WTC11 (cell line): Measurements from ENCODE around the gene TPX2. TPM values are rescaled to one million over a fixed set of nuclear protein-coding genes. Genes with fewer than 3 reads are reported as not detected.
A peak's percentile ranks its signal among the peaks of the same experiment; 100 is the strongest.

Source experiments
- ATAC-seq: fragments of 200-7000 bp; cut with Tn5 transposase; 2 replicates; pipeline ENCODE4 v1.10.0; 2021; ENCODE audit warnings: mild to moderate bottlenecking, moderate library complexity
- CTCF ChIA-PET: fragments of 300-600 bp; sonication (Branson Sonifier 250); formaldehyde crosslinking; loops from one replicate; lab custom pipeline; 2021; ENCODE audit warnings: antibody characterized with exemption; lab: Charles Lee
- POLR2A ChIA-PET: fragments of 350-600 bp; sonication (Branson Sonifier 250); formaldehyde crosslinking; loops from one replicate; lab custom pipeline; 2021; ENCODE audit warnings: antibody characterized with exemption; lab: Charles Lee
- DNase-seq: peaks from one replicate; pipeline ENCODE4 v3.0.0; 2021; ENCODE audit warnings: low spot score
- H3K27ac Mint-ChIP-seq: 2 replicates; pipeline ENCODE4 v1.8.0; 2021; ENCODE audit warnings: mixed read lengths
- H3K27me3 Mint-ChIP-seq: 2 replicates; pipeline ENCODE4 v1.8.0; 2021; ENCODE audit warnings: low read depth, mild to moderate bottlenecking, moderate library complexity, mixed read lengths
- H3K36me3 Mint-ChIP-seq: 2 replicates; pipeline ENCODE4 v1.8.0; 2021; ENCODE audit warnings: mixed read lengths
- H3K4me1 Mint-ChIP-seq: 2 replicates; pipeline ENCODE4 v1.8.0; 2022; ENCODE audit warnings: mixed read lengths
- H3K4me3 Mint-ChIP-seq: 2 replicates; pipeline ENCODE4 v1.8.0; 2021; ENCODE audit warnings: mild to moderate bottlenecking, moderate library complexity, mixed read lengths
- H3K9me3 Mint-ChIP-seq: 2 replicates; pipeline ENCODE4 v1.8.0; 2021; ENCODE audit warnings: mixed read lengths
- ATF2 ChIP-seq: sonication (generic); formaldehyde crosslinking; IDR thresholded peaks from 2 replicates; pipeline ENCODE4 v1.8.1; 2022; ENCODE audit warnings: low read depth, missing genetic modification reagents, borderline replicate concordance
- ESRRA ChIP-seq: sonication (generic); formaldehyde crosslinking; IDR thresholded peaks from 2 replicates; pipeline ENCODE4 v1.8.1; 2022; ENCODE audit warnings: mild to moderate bottlenecking, missing genetic modification reagents, borderline replicate concordance
- ETV6 ChIP-seq: sonication (generic); formaldehyde crosslinking; IDR thresholded peaks from 2 replicates; pipeline ENCODE4 v1.8.1; 2022; ENCODE audit warnings: mild to moderate bottlenecking, missing genetic modification reagents
- FOXJ3 ChIP-seq: sonication (generic); formaldehyde crosslinking; IDR thresholded peaks from 2 replicates; pipeline ENCODE4 v1.9.0; 2021; ENCODE audit warnings: missing genetic modification reagents, mild to moderate bottlenecking, borderline replicate concordance
- GABPB1 ChIP-seq: sonication (generic); formaldehyde crosslinking; IDR thresholded peaks from 2 replicates; pipeline ENCODE4 v1.8.1; 2023; ENCODE audit warnings: mild to moderate bottlenecking, missing genetic modification reagents
- MAX ChIP-seq: sonication (generic); formaldehyde crosslinking; IDR thresholded peaks from 2 replicates; pipeline ENCODE4 v1.8.0; 2022; ENCODE audit warnings: mild to moderate bottlenecking, missing genetic modification reagents
- MYBL2 ChIP-seq: sonication (generic); formaldehyde crosslinking; IDR thresholded peaks from 2 replicates; pipeline ENCODE4 v1.8.1; 2023; ENCODE audit warnings: mild to moderate bottlenecking, moderate library complexity, missing genetic modification reagents
- NFE2L1 ChIP-seq: sonication (generic); formaldehyde crosslinking; IDR thresholded peaks from 2 replicates; pipeline ENCODE4 v1.8.1; 2023; ENCODE audit warnings: missing genetic modification reagents
- PRRX2 ChIP-seq: fragments of 250-450 bp; sonication (Bioruptor Pico); IDR thresholded peaks from 2 replicates; pipeline ENCODE4 v1.8.0; 2021; ENCODE audit warnings: mild to moderate bottlenecking
- RELA ChIP-seq: sonication (generic); formaldehyde crosslinking; IDR thresholded peaks from 2 replicates; pipeline ENCODE4 v1.8.1; 2022; ENCODE audit warnings: missing genetic modification reagents, mild to moderate bottlenecking, borderline replicate concordance
- ZNF232 ChIP-seq: sonication (generic); formaldehyde crosslinking; IDR thresholded peaks from 2 replicates; pipeline ENCODE4 v1.8.0; 2022; ENCODE audit warnings: mild to moderate bottlenecking, missing genetic modification reagents
- ZNF671 ChIP-seq: fragments of 250-450 bp; sonication (Bioruptor Pico); IDR thresholded peaks from 2 replicates; pipeline ENCODE4 v1.8.0; 2021; ENCODE audit warnings: mild to moderate bottlenecking
- total RNA-seq: library from RNA; stranded (reverse); gene quantifications from 3 replicates; pipeline ENCODE4 v1.2.3, GENCODE V29; 2021
- TF ChIP-seq, protein P1 (sequence below): sonication (generic); formaldehyde crosslinking; IDR thresholded peaks from 2 replicates; pipeline ENCODE4 v1.8.1; 2023; ENCODE audit warnings: mild to moderate bottlenecking, missing genetic modification reagents, moderate library complexity
- TF ChIP-seq, protein P2 (sequence below): sonication (generic); formaldehyde crosslinking; conservative IDR thresholded peaks from 2 replicates; pipeline ENCODE4 v1.8.1; 2022; ENCODE audit warnings: mild to moderate bottlenecking, missing genetic modification reagents
- TF ChIP-seq, protein P3 (sequence below): fragments of 200-600 bp; IDR thresholded peaks from 2 replicates; pipeline ENCODE4 v1.8.0; 2022; ENCODE audit warnings: antibody characterized with exemption

TPX2 gene
- total RNA-seq, 1 experiment from 2014 or later, result 123 TPM

GRCh38 chr20:31821427-31821826 lies 82.3 kb downstream of the TPX2 start:
- H3K4me3 Mint-ChIP-seq, result no peak overlapping the region
- H3K4me1 Mint-ChIP-seq, result peaks cover 7% of the 10 kb centered on the region; the same call in 1 of the 2 replicates
- ChIA-PET POLR2A (no interaction called here), CTCF (interaction anchor here (0.6 to 5.1 kb wide), 5 partner anchors 12 to 270 kb away, joined by 4 to 33 read pairs (median 25); partner anchors contain the start of gene FOXS1)
- ATAC-seq (no peak), DNase-seq (no peak)
- TF ChIP-seq PRRX2 (CRISPR knock-in tag) (no peak), ESRRA (CRISPR knock-in tag) (no peak), MAX (CRISPR knock-in tag) (no peak), NFE2L1 (no peak), ZNF232 (CRISPR knock-in tag) (no peak), RELA (CRISPR knock-in tag) (no peak), ZNF671 (no peak)
- TF ChIP-seq, protein P1, sequence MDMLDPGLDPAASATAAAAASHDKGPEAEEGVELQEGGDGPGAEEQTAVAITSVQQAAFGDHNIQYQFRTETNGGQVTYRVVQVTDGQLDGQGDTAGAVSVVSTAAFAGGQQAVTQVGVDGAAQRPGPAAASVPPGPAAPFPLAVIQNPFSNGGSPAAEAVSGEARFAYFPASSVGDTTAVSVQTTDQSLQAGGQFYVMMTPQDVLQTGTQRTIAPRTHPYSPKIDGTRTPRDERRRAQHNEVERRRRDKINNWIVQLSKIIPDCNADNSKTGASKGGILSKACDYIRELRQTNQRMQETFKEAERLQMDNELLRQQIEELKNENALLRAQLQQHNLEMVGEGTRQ (CRISPR knock-in tag), result no peak
- H3K27ac Mint-ChIP-seq, result no peak overlapping the region
- no peaks in the 10 kb centered on the region for H3K27me3 Mint-ChIP-seq
- H3K36me3 Mint-ChIP-seq, result no peaks in the 10 kb centered on the region
- H3K9me3 Mint-ChIP-seq, result no peaks in the 10 kb centered on the region

DNA sequence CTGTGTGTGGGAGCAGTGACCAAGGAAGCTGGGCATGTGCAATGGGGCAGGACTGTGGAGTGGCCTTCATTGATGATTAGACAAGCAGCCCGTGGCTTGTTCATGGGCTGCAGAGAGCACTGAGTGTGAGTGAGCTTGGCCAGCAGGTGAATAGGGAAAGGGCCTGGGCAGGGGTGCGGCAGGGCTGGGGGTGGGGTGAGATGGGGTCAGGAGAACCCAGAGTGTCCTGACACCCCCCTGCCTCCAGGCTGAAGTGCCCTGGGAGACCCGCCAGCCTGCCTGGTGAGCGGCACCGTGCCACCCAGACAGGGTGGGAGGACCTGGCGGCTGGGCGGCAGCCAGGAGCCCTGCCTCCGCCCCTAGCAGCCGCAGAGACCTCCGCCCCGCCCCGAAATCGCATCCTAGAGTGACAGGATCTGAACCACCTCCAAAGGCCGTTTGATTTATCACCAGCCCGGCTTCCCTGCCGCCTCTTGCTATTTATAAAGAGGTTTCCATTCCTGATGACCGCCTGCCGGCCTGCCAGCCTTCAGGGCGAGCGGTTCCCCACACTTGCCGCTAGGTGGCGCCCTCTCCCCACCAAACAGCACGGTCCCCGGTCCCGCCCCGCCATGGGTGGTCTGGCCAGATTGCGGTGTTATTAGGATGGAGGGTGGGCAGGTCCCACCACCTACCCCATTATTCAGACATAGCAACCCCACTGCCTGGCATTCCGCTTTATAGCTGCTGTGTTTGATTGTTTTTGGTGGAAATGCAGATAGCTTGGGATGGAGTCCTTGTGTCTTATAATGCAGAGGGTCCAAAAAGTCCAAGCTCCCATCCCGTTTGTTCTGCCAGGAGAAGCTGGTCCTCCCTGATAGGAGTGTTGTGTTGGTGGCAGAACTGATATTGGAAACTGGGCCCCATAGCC lies 83.6 kb downstream of the TPX2 start:
- ATAC-seq (peak; percentile 73), DNase-seq (peak; percentile 92)
- H3K27me3 Mint-ChIP-seq, result no peaks in the 10 kb centered on the region
- H3K9me3 Mint-ChIP-seq, result no peaks in the 10 kb centered on the region
- H3K4me1 Mint-ChIP-seq, result peaks cover 7% of the 10 kb centered on the region; the same call in 1 of the 2 replicates
- ChIA-PET CTCF (interaction anchor here (0.5 to 5.1 kb wide), 28 partner anchors 9 to 281 kb away, joined by 3 to 33 read pairs (median 4); partner anchors contain the start of genes FOXS1 and PDRG1), POLR2A (interaction anchor here (0.8 kb wide), 1 partner anchor 195 kb away, joined by 3 read pairs; no protein-coding TSS in a partner anchor)
- H3K36me3 Mint-ChIP-seq, result no peaks in the 10 kb centered on the region
- H3K4me3 Mint-ChIP-seq, result peak overlapping the region; percentile 49
- TF ChIP-seq NFE2L1 (no peak), GABPB1 (CRISPR knock-in tag) (peak; percentile 39; the same call in 1 of the 2 replicates), ETV6 (CRISPR knock-in tag) (peak; percentile 18; the same call in 1 of the 2 replicates), MAX (CRISPR knock-in tag) (no peak), ATF2 (CRISPR knock-in tag) (no peak), MYBL2 (CRISPR knock-in tag) (no peak), FOXJ3 (no peak)
- TF ChIP-seq, protein P2, sequence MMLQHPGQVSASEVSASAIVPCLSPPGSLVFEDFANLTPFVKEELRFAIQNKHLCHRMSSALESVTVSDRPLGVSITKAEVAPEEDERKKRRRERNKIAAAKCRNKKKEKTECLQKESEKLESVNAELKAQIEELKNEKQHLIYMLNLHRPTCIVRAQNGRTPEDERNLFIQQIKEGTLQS, result no peak
- TF ChIP-seq, protein P3, sequence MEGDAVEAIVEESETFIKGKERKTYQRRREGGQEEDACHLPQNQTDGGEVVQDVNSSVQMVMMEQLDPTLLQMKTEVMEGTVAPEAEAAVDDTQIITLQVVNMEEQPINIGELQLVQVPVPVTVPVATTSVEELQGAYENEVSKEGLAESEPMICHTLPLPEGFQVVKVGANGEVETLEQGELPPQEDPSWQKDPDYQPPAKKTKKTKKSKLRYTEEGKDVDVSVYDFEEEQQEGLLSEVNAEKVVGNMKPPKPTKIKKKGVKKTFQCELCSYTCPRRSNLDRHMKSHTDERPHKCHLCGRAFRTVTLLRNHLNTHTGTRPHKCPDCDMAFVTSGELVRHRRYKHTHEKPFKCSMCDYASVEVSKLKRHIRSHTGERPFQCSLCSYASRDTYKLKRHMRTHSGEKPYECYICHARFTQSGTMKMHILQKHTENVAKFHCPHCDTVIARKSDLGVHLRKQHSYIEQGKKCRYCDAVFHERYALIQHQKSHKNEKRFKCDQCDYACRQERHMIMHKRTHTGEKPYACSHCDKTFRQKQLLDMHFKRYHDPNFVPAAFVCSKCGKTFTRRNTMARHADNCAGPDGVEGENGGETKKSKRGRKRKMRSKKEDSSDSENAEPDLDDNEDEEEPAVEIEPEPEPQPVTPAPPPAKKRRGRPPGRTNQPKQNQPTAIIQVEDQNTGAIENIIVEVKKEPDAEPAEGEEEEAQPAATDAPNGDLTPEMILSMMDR, result peak; percentile 99
- TF ChIP-seq, all 79 proteins: peak for 3
- no peak overlapping the region for H3K27ac Mint-ChIP-seq
